ENCODE results near the gene DOCK10. TPM values are rescaled to one million over a fixed set of nuclear protein-coding genes. Genes with fewer than 3 reads are reported as not detected.

The DOCK10 gene
- total and polyA plus RNA-seq, 11 donors: 0.31 to 28.6 (median 2.0) TPM

- Histone ChIP-seq H3K9me3 (no peaks in the 10 kb centered on the region), H3K36me3 (peaks cover 0 to 66% (median 0%) of the 10 kb centered on the region in 9 donors), H3K27ac (no peak overlapping the region), H3K4me3 (no peak overlapping the region), H3K27me3 (no peaks in the 10 kb centered on the region), H3K4me1 (no peaks in the 10 kb centered on the region)
- intact Hi-C loops (cut with DNase I): loop anchor here in 6 of 10 donors (2.0 to 10.0 kb wide), 5 partner anchors 132 to 422 kb away; no protein-coding TSS in a partner anchor
- ATAC-seq (no peak), DNase-seq (no peak)
- WGBS, 4 donors: 75 to 87% (median 83%) methylated on average over 6 of the region's 6 CpGs
- TF ChIP-seq POLR2A (IDR thresholded peaks at IDR 0.05) (no peak), CTCF (IDR thresholded peaks at IDR 0.05) (no peak)
These were observed 265.3 kb downstream of the DOCK10 start for GRCh38 chr2:224776795-224777558.

DNA sequence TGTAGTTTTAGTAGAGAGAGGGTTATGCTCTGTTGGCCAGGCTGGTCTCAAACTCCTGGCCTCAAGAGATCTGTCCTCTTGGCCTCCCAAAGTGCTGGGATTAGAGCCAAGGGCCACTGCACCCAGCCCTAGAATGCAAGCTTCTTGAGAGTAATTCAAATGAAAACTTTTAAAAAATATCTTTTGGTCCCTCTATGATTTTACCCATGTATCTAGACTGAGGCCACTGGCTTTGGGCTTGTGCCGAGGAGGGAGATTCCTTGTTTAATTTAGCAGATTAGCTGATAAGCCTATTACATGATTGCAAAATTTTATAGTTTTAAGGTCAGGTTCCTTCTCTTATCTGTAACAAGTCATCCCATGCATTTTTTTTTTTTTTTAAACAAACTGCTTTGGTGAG, 266.6 kb downstream of the DOCK10 start:
- intact Hi-C loops (cut with DNase I): loop anchor here in 6 of 10 donors (2.0 to 10.0 kb wide), 5 partner anchors 131 to 421 kb away; no protein-coding TSS in a partner anchor
- Histone ChIP-seq H3K27me3 (no peaks in the 10 kb centered on the region), H3K27ac (no peak overlapping the region), H3K36me3 (peaks cover 0 to 71% (median 0%) of the 10 kb centered on the region in 9 donors), H3K4me1 (no peaks in the 10 kb centered on the region), H3K4me3 (no peak overlapping the region), H3K9me3 (no peaks in the 10 kb centered on the region)
- 80 to 86% (median 83%) methylated on average over 1 of the region's 1 CpG for WGBS, 4 donors
- no peak for ATAC-seq
- no peak for TF ChIP-seq POLR2A (IDR thresholded peaks at IDR 0.05)
- TF ChIP-seq CTCF (IDR thresholded peaks at IDR 0.05): no peak
- no peak for DNase-seq

DNA sequence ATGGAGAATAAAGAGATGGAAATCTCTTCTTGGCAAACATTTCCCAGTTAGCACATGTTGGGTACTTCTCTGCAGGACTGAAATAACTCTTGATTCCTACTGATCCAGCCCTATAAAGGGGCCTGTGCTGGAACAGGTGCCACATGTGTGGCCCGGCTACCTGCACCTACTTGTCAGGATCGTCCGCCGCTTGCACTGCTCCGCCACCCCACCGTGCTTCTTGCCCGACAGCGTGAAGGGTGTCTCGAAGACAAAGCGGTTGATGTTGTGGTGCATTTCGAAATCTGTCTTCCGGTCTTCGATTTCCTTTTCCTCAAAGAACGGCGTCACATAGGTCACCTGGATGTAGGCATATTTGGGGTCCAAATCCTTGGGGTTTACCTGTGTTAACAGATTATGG, 267.5 kb downstream of the DOCK10 start:
- H3K27ac ChIP-seq: no peak overlapping the region
- H3K4me1 ChIP-seq: no peaks in the 10 kb centered on the region
- 94 to 95% (median 94%) methylated on average over 15 of the region's 15 CpGs for WGBS, 4 donors
- intact Hi-C loops (cut with DNase I): loop anchor here in 4 of 10 donors (5.0 to 10.0 kb wide), 3 partner anchors 130 to 420 kb away; no protein-coding TSS in a partner anchor
- no peak for DNase-seq
- H3K36me3 ChIP-seq: peaks cover 0 to 80% (median 3%) of the 10 kb centered on the region in 9 donors
- no peaks in the 10 kb centered on the region for H3K27me3 ChIP-seq
- H3K4me3 ChIP-seq: no peak overlapping the region
- no peak for TF ChIP-seq POLR2A (IDR thresholded peaks at IDR 0.05)
- no peak for TF ChIP-seq CTCF (IDR thresholded peaks at IDR 0.05)
- ATAC-seq: no peak
- H3K9me3 ChIP-seq: no peaks in the 10 kb centered on the region

DNA sequence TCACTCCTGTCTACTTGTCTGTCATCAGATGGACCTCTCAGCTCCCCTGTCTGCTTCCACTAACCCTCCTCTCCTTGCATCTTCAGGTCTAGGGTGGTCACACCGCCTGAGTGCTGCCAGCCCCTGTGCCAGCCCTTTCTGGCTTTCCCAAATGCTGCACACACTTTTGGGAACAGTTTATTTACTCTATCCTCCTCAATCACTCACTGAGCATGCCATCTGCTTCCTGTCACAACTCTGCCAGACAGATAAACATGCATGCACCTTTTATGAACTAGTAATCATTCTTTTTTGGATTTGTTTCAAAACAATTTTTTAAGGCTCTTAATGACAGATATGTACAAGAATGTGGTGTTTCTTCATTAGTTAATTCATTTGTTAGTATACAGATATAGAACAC, 269.8 kb downstream of the DOCK10 start:
- Histone ChIP-seq H3K36me3 (peaks cover 0 to 97% (median 5%) of the 10 kb centered on the region in 9 donors), H3K27me3 (no peaks in the 10 kb centered on the region), H3K27ac (no peak overlapping the region), H3K4me1 (no peaks in the 10 kb centered on the region), H3K4me3 (no peak overlapping the region), H3K9me3 (no peaks in the 10 kb centered on the region)
- WGBS, 4 donors: 71 to 79% (median 78%) methylated on average over 1 of the region's 1 CpG
- DNase-seq (no peak), ATAC-seq (no peak)
- intact Hi-C loops (cut with DNase I): loop anchor here in 2 of 10 donors (10.0 kb wide), 2 partner anchors 128 to 418 kb away; no protein-coding TSS in a partner anchor
- TF ChIP-seq POLR2A (IDR thresholded peaks at IDR 0.05) (no peak), CTCF (IDR thresholded peaks at IDR 0.05) (no peak)

Measured in heart left ventricle (tissue), 16 donors.